ENCODE data around the gene RPL22.

RPL22 gene

GRCh38 chr1:6176779-6177178, 22.6 kb downstream of the RPL22 start:
- in situ Hi-C loops (cut with MboI; ENCODE audit: low sequenced_read_pairs) = no loop called here

GRCh38 chr1:6175411-6175828, 24.0 kb downstream of the RPL22 start:
- in situ Hi-C loops (cut with MboI; ENCODE audit: low sequenced_read_pairs) = no loop called here

- in situ Hi-C loops (cut with MboI; ENCODE audit: low sequenced_read_pairs) = no loop called here
Measured at GRCh38 chr1:6174621-6175410, 24.6 kb downstream of the RPL22 start.

- in situ Hi-C loops (cut with MboI; ENCODE audit: low sequenced_read_pairs) = no loop called here
Measured at GRCh38 chr1:6172549-6172948, 26.8 kb downstream of the RPL22 start.

GRCh38 chr1:6171548-6172124, 27.8 kb downstream of the RPL22 start:
- in situ Hi-C loops (cut with MboI; ENCODE audit: low sequenced_read_pairs) = no loop called here

GRCh38 chr1:6170742-6171201, 28.6 kb downstream of the RPL22 start:
- in situ Hi-C loops (cut with MboI; ENCODE audit: low sequenced_read_pairs) = no loop called here

- in situ Hi-C loops (cut with MboI; ENCODE audit: low sequenced_read_pairs) = no loop called here
Measured at GRCh38 chr1:6170116-6170741, 29.2 kb downstream of the RPL22 start.

- in situ Hi-C loops (cut with MboI; ENCODE audit: low sequenced_read_pairs) = no loop called here
Measured at GRCh38 chr1:6168947-6169586, 30.3 kb downstream of the RPL22 start.

- in situ Hi-C loops (cut with MboI; ENCODE audit: low sequenced_read_pairs) = no loop called here
Measured at GRCh38 chr1:6167391-6168303, 31.7 kb downstream of the RPL22 start.

GRCh38 chr1:6166655-6167390, 32.6 kb downstream of the RPL22 start:
- in situ Hi-C loops (cut with MboI; ENCODE audit: low sequenced_read_pairs) = no loop called here

GRCh38 chr1:6166221-6166620, 33.2 kb downstream of the RPL22 start:
- in situ Hi-C loops (cut with MboI; ENCODE audit: low sequenced_read_pairs) = no loop called here

GRCh38 chr1:6165441-6165985, 33.9 kb downstream of the RPL22 start:
- in situ Hi-C loops (cut with MboI; ENCODE audit: low sequenced_read_pairs) = no loop called here

- in situ Hi-C loops (cut with MboI; ENCODE audit: low sequenced_read_pairs) = no loop called here
Measured at GRCh38 chr1:6165027-6165426, 34.4 kb downstream of the RPL22 start.

GRCh38 chr1:6163973-6164617, 35.3 kb downstream of the RPL22 start:
- in situ Hi-C loops (cut with MboI; ENCODE audit: low sequenced_read_pairs) = no loop called here

GRCh38 chr1:6163191-6163972, 36.0 kb downstream of the RPL22 start:
- in situ Hi-C loops (cut with MboI; ENCODE audit: low sequenced_read_pairs) = no loop called here

- in situ Hi-C loops (cut with MboI; ENCODE audit: low sequenced_read_pairs) = no loop called here
Measured at GRCh38 chr1:6162773-6163172, 36.6 kb downstream of the RPL22 start.

GRCh38 chr1:6162341-6162740, 37.1 kb downstream of the RPL22 start:
- in situ Hi-C loops (cut with MboI; ENCODE audit: low sequenced_read_pairs) = no loop called here

- in situ Hi-C loops (cut with MboI; ENCODE audit: low sequenced_read_pairs) = no loop called here
Measured at GRCh38 chr1:6158181-6158580, 41.2 kb downstream of the RPL22 start.
